GM15510 (cell line): ENCODE measurements around the gene KCTD10.

ENCODE experiments used
- POLR2A ChIP-seq: IDR thresholded peaks from 3 replicates; pipeline ENCODE4 v1.6.1; 2011; ENCODE audit warnings: borderline replicate concordance; ENCODE audit not compliant: insufficient read length; ENCODE audit errors: extremely low read depth

Gene KCTD10

DNA sequence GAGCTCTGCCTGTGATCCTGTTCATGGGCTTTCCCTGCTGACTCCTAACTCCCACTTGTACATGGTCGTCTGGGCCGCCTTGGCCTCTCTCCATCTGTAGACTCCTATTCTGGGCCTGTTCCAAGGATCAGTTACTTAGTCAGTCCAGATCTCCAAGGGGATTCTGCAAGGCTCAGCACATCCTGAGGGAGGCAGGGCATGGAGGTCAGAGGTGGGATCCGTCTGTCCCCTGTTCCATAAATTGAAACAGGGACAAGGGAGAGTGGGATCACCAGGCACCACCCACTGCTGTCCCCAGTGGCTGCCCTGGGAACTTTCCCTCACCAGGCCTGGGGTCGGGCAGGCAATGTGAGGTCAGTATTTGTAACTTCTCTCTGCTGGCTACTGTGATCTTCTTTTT lies 43.5 kb downstream of the KCTD10 start:
- no peak for TF ChIP-seq POLR2A

DNA sequence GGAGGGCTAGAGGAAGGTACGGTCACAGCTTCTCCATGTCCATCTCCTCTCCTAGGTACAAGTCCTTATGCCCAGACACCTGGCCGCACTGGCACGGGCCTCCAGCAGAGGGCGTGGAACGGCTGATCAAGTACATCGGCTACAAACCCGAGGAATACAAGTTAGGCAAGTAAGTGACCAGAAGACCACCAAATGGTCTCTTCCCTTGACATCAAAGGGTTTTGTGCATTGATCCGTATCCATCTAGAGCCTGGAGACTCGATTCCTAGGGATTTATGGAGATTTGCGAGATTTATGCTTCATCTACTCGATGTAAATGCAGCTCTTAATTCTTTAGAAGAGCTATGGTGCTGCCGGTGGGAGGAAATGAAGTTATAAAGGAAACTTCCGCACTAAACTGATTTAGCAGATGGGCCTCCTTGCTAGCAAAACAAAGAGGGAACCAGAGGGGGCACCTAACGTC lies 44.2 kb downstream of the KCTD10 start:
- no peak for TF ChIP-seq POLR2A

DNA sequence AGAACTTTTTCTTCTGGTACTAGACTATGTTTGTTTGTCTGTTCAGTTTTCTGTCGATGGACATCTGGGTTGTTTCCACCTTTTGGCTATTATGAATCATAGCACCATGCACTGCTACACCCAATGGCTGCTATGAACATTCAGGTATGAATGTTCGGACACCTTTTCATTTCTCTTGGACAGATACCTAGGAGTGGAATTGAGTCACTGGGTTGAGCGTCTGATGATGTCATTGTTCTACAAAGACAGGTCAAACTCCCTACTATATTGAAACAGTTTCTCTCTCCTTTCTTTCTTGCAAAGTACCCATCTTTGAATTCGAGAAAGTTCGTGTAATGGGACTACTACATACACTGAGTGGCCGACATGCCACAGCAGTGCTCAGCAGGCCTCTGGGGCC lies 44.7 kb downstream of the KCTD10 start:
- TF ChIP-seq POLR2A = no peak

DNA sequence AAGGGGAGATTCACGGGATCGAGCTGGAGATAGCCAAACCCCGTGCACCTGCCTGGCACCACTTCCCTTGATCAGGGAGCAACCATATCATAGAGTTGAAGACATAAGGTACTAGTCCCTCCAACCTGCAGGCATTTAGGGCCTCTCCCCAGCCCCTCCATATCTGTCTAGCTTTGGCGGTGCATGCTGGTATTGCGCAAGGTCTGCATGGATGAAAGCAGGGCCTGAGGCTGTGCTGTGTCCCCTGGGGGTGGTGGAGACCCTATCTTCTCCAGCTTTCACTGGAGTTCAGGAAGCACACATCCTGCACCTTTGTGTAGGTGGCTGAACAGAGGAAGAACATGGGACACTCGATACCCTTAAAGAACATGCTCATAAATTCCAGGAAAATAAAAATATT lies 46.9 kb downstream of the KCTD10 start:
- TF ChIP-seq POLR2A = no peak

DNA sequence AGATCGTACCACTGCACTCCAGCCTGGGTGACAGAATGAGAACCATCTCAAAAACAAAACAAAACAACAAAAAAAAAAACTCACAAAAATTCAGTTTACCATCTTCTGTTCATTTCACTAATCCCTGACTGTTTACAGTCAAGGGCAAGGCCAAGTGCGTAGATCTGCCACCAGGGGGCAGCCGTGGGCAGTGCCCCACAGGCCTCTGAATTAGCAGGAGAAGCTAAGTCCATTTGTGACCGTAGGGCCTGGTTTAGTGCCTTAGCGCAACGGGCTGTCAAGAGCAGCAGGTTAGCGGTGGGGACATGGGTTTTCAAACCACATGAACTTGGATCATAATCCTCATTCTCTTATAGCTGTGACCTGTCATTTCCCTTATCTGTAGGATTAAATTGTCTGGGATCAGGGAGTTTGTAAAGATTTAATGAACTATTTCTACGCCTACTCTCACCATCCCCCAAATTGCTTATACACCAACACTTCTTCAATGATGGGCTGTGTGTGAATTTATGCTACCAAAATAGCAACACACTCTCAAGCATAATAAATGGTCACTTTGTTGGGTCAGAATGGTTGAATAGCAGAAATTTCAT lies 49.0 kb downstream of the KCTD10 start:
- TF ChIP-seq POLR2A = no peak

DNA sequence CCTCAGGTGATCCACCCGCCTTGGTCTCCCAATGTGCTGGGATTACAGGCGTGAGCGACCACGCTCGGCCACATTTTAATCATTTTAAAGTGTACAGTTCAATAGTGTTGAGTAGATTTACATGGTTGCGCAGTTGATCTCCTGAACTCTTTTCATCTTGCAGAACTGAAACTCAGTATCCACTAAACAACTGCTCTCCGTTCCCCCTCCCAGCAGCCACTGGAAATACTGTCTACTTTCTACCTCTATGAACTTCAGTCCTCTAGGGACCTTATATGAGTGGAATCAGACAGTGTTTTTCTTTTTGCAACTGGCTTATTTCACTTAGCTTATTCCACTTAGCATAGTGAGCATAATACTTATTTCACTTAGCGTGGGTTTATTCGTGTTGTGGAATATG lies 53.7 kb downstream of the KCTD10 start:
- no peak for TF ChIP-seq POLR2A

DNA sequence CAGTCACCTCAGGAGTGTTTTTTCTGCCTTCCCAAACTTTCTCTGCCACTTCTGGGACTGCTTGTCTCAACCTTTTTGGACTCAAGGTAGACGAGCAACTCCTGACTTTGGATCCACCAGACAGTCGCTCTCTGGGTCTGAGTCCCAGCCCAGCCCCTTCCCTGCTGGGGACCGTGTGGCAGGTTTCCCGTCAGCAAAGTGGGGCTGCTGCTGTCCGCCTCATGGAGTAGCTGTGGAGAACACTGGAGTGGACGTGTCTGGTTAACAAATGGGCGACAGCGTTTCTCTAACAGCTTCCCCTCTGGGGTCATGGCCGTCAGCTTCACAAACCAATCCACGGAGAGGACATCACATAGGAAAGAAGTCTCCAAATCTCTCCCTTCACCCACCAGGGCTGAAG lies 54.8 kb downstream of the KCTD10 start:
- TF ChIP-seq POLR2A = no peak

DNA sequence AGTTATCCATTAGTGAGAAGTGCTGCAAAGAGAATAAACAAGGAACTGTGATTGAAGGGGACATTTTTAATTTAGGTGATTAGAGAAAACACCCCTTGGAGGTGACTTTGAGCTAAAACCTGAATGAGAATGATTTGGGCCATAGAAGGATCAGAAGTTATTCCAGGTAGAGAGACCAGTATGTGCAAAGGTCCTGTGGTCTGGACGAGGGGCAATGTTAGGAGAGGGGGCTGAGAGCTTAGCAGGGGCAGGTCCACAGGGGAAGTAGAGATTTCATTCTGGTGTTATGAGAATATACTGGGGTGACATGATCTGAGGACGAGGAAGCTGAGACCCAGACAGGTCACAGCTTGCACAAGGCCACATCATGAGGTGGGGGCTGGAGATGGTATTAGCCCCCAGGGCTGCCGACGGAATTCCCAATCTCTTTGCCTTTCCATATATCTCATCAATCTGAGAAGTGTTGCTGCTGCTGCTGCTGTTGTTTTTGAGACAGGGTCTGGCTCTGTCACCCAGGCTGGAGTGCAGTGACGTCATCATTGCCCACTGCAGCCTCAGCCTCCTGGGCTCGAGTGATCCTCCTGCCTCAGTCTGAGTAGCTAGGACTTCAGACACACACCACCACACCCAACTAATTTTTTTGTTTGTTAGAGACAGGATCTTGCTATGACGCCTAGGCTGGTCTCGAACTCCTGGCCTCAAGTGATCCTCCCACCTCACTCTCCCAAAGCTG lies 55.6 kb downstream of the KCTD10 start:
- TF ChIP-seq POLR2A = no peak

DNA sequence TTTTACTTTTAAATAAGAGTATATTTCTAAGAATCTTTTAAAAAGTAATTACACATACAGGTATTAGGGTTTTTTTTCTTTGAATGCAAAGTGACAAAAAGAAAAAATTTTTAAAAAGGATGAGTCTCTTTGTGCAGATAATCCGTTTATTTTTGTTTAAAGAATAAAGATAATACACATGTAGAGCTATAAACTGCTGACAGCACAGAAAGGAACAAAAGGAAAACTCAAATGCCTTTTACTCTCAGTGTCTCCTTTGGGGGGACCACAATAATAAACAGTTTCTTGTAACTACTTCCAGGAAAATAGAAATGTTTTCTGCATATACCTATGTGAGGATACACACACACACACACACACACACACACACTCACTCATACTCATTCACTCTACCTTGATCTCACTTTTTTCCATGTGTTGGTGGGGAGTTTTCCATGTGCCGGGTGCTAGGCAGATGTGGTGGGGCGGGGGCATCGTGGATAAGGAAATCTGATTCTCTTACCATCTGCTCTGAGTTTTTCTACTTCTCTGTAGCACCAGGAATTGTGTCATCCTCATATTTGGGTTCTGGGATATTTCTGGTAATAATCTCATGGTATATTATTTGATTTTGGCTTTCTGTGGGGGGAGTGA lies 58.1 kb downstream of the KCTD10 start:
- no peak for TF ChIP-seq POLR2A
